H54 (cell line): Measurements from ENCODE around the gene FYB2.
A peak's percentile ranks its signal among the peaks of the same experiment; 100 is the strongest.

Experiments
- DNase-seq: peaks from one replicate; pipeline ENCODE4 v3.0.0; 2011; ENCODE audit warnings: low spot score, mixed read lengths; ENCODE audit not compliant: insufficient read length
- FAIRE-seq: peaks from 3 replicates; lab custom pipeline; 2011; peaks lifted over from hg19 to GRCh38; lab: Jason Lieb, UNC
- POLR2A ChIP-seq: IDR thresholded peaks from 2 replicates; pipeline ENCODE4 v1.6.1; 2011; ENCODE audit warnings: low read depth, mild to moderate bottlenecking, low read length

Gene FYB2

GRCh38 chr1:56686169-56686568 is 133.0 kb downstream of the FYB2 start:
- TF ChIP-seq POLR2A: no peak
- no peak for FAIRE-seq
- no peak for DNase-seq

GRCh38 chr1:56683569-56683968 is 135.6 kb downstream of the FYB2 start:
- no peak for DNase-seq
- no peak for TF ChIP-seq POLR2A
- no peak for FAIRE-seq

- no peak for TF ChIP-seq POLR2A
- DNase-seq: peak; percentile 47
- peak; percentile 98 for FAIRE-seq
These were observed 142.6 kb downstream of the FYB2 start for GRCh38 chr1:56676571-56677035.

- DNase-seq (no peak), FAIRE-seq (no peak)
- TF ChIP-seq POLR2A: no peak
These were observed 143.4 kb downstream of the FYB2 start for GRCh38 chr1:56675763-56676162.

GRCh38 chr1:56672579-56672978 is 146.6 kb downstream of the FYB2 start:
- no peak for FAIRE-seq
- no peak for DNase-seq
- no peak for TF ChIP-seq POLR2A

GRCh38 chr1:56671542-56671941 is 147.7 kb downstream of the FYB2 start:
- TF ChIP-seq POLR2A: no peak
- FAIRE-seq: no peak

GRCh38 chr1:56671085-56671484 is 148.1 kb downstream of the FYB2 start:
- FAIRE-seq (no peak), DNase-seq (no peak)
- TF ChIP-seq POLR2A: no peak

More at GRCh38 chr1:56671542-56671941, 147.7 kb downstream of the FYB2 start:
- no peak for DNase-seq

GRCh38 chr1:56670350-56670749 is 148.9 kb downstream of the FYB2 start:
- DNase-seq (no peak), FAIRE-seq (no peak)
- no peak for TF ChIP-seq POLR2A
